ENCODE data around the gene AKT3.

AKT3 gene

GRCh38 chr1:243740255-243740999 lies 109.6 kb downstream of the AKT3 start:
- Histone ChIP-seq H3K4me3 (ENCODE audit: insufficient read depth, low read depth, low read length, poor library complexity, severe bottlenecking) (no peak overlapping the region), H3K27ac (ENCODE audit: insufficient read depth, low read length, poor library complexity, severe bottlenecking) (no peak overlapping the region), H3K9me3 (ENCODE audit: control insufficient read depth, low read length) (no peaks in the 10 kb centered on the region), H3K27me3 (replicated peaks; ENCODE audit: control insufficient read depth, insufficient read depth, low read length, poor library complexity, severe bottlenecking) (no peaks in the 10 kb centered on the region), H3K36me3 (ENCODE audit: control insufficient read depth, insufficient read depth, low read length) (no peaks in the 10 kb centered on the region), H3K4me1 (ENCODE audit: control insufficient read depth, insufficient read depth, low read length, poor library complexity, severe bottlenecking) (no peaks in the 10 kb centered on the region)
- no peak for DNase-seq

GRCh38 chr1:243739335-243740003 lies 110.6 kb downstream of the AKT3 start:
- H3K36me3 ChIP-seq (ENCODE audit: control insufficient read depth, insufficient read depth, low read length), result no peaks in the 10 kb centered on the region
- H3K9me3 ChIP-seq (ENCODE audit: control insufficient read depth, low read length), result no peaks in the 10 kb centered on the region
- H3K4me3 ChIP-seq (ENCODE audit: insufficient read depth, low read depth, low read length, poor library complexity, severe bottlenecking), result no peak overlapping the region
- no peak for DNase-seq
- H3K27ac ChIP-seq (ENCODE audit: insufficient read depth, low read length, poor library complexity, severe bottlenecking), result no peak overlapping the region
- H3K4me1 ChIP-seq (ENCODE audit: control insufficient read depth, insufficient read depth, low read length, poor library complexity, severe bottlenecking), result no peaks in the 10 kb centered on the region
- no peaks in the 10 kb centered on the region for H3K27me3 ChIP-seq (replicated peaks; ENCODE audit: control insufficient read depth, insufficient read depth, low read length, poor library complexity, severe bottlenecking)

- DNase-seq, result no peak
- Histone ChIP-seq H3K27me3 (replicated peaks; ENCODE audit: control insufficient read depth, insufficient read depth, low read length, poor library complexity, severe bottlenecking) (no peaks in the 10 kb centered on the region), H3K9me3 (ENCODE audit: control insufficient read depth, low read length) (no peaks in the 10 kb centered on the region), H3K36me3 (ENCODE audit: control insufficient read depth, insufficient read depth, low read length) (no peaks in the 10 kb centered on the region), H3K4me1 (ENCODE audit: control insufficient read depth, insufficient read depth, low read length, poor library complexity, severe bottlenecking) (no peaks in the 10 kb centered on the region), H3K27ac (ENCODE audit: insufficient read depth, low read length, poor library complexity, severe bottlenecking) (no peak overlapping the region), H3K4me3 (ENCODE audit: insufficient read depth, low read depth, low read length, poor library complexity, severe bottlenecking) (no peak overlapping the region)
These were observed 112.0 kb downstream of the AKT3 start for GRCh38 chr1:243738020-243738419.

- H3K27me3 ChIP-seq (replicated peaks; ENCODE audit: control insufficient read depth, insufficient read depth, low read length, poor library complexity, severe bottlenecking), result no peaks in the 10 kb centered on the region
- H3K27ac ChIP-seq (ENCODE audit: insufficient read depth, low read length, poor library complexity, severe bottlenecking), result no peak overlapping the region
- no peaks in the 10 kb centered on the region for H3K4me1 ChIP-seq (ENCODE audit: control insufficient read depth, insufficient read depth, low read length, poor library complexity, severe bottlenecking)
- H3K9me3 ChIP-seq (ENCODE audit: control insufficient read depth, low read length), result no peaks in the 10 kb centered on the region
- H3K4me3 ChIP-seq (ENCODE audit: insufficient read depth, low read depth, low read length, poor library complexity, severe bottlenecking), result no peak overlapping the region
- no peak for DNase-seq
- no peaks in the 10 kb centered on the region for H3K36me3 ChIP-seq (ENCODE audit: control insufficient read depth, insufficient read depth, low read length)
These were observed 114.6 kb downstream of the AKT3 start for GRCh38 chr1:243735457-243735856.

- no peaks in the 10 kb centered on the region for H3K36me3 ChIP-seq (ENCODE audit: control insufficient read depth, insufficient read depth, low read length)
- no peak for DNase-seq
- H3K9me3 ChIP-seq (ENCODE audit: control insufficient read depth, low read length), result no peaks in the 10 kb centered on the region
- no peak overlapping the region for H3K4me3 ChIP-seq (ENCODE audit: insufficient read depth, low read depth, low read length, poor library complexity, severe bottlenecking)
- H3K4me1 ChIP-seq (ENCODE audit: control insufficient read depth, insufficient read depth, low read length, poor library complexity, severe bottlenecking), result no peaks in the 10 kb centered on the region
- no peaks in the 10 kb centered on the region for H3K27me3 ChIP-seq (replicated peaks; ENCODE audit: control insufficient read depth, insufficient read depth, low read length, poor library complexity, severe bottlenecking)
- no peak overlapping the region for H3K27ac ChIP-seq (ENCODE audit: insufficient read depth, low read length, poor library complexity, severe bottlenecking)
These were observed 115.7 kb downstream of the AKT3 start for GRCh38 chr1:243734308-243734695.

- Histone ChIP-seq H3K4me1 (ENCODE audit: control insufficient read depth, insufficient read depth, low read length, poor library complexity, severe bottlenecking) (no peaks in the 10 kb centered on the region), H3K4me3 (ENCODE audit: insufficient read depth, low read depth, low read length, poor library complexity, severe bottlenecking) (no peak overlapping the region), H3K36me3 (ENCODE audit: control insufficient read depth, insufficient read depth, low read length) (no peaks in the 10 kb centered on the region), H3K27ac (ENCODE audit: insufficient read depth, low read length, poor library complexity, severe bottlenecking) (no peak overlapping the region), H3K27me3 (replicated peaks; ENCODE audit: control insufficient read depth, insufficient read depth, low read length, poor library complexity, severe bottlenecking) (no peaks in the 10 kb centered on the region), H3K9me3 (ENCODE audit: control insufficient read depth, low read length) (no peaks in the 10 kb centered on the region)
- DNase-seq, result no peak
These were observed 116.3 kb downstream of the AKT3 start for GRCh38 chr1:243733670-243734307.

GRCh38 chr1:243732637-243733036 lies 117.4 kb downstream of the AKT3 start:
- Histone ChIP-seq H3K27me3 (replicated peaks; ENCODE audit: control insufficient read depth, insufficient read depth, low read length, poor library complexity, severe bottlenecking) (no peaks in the 10 kb centered on the region), H3K4me1 (ENCODE audit: control insufficient read depth, insufficient read depth, low read length, poor library complexity, severe bottlenecking) (no peaks in the 10 kb centered on the region), H3K9me3 (ENCODE audit: control insufficient read depth, low read length) (no peaks in the 10 kb centered on the region), H3K4me3 (ENCODE audit: insufficient read depth, low read depth, low read length, poor library complexity, severe bottlenecking) (no peak overlapping the region), H3K36me3 (ENCODE audit: control insufficient read depth, insufficient read depth, low read length) (no peaks in the 10 kb centered on the region), H3K27ac (ENCODE audit: insufficient read depth, low read length, poor library complexity, severe bottlenecking) (no peak overlapping the region)
- DNase-seq, result no peak

GRCh38 chr1:243731974-243732625 lies 117.9 kb downstream of the AKT3 start:
- no peak overlapping the region for H3K4me3 ChIP-seq (ENCODE audit: insufficient read depth, low read depth, low read length, poor library complexity, severe bottlenecking)
- DNase-seq, result no peak
- H3K4me1 ChIP-seq (ENCODE audit: control insufficient read depth, insufficient read depth, low read length, poor library complexity, severe bottlenecking), result no peaks in the 10 kb centered on the region
- no peaks in the 10 kb centered on the region for H3K36me3 ChIP-seq (ENCODE audit: control insufficient read depth, insufficient read depth, low read length)
- H3K27me3 ChIP-seq (replicated peaks; ENCODE audit: control insufficient read depth, insufficient read depth, low read length, poor library complexity, severe bottlenecking), result no peaks in the 10 kb centered on the region
- H3K9me3 ChIP-seq (ENCODE audit: control insufficient read depth, low read length), result no peaks in the 10 kb centered on the region
- H3K27ac ChIP-seq (ENCODE audit: insufficient read depth, low read length, poor library complexity, severe bottlenecking), result no peak overlapping the region

- Histone ChIP-seq H3K4me1 (ENCODE audit: control insufficient read depth, insufficient read depth, low read length, poor library complexity, severe bottlenecking) (no peaks in the 10 kb centered on the region), H3K4me3 (ENCODE audit: insufficient read depth, low read depth, low read length, poor library complexity, severe bottlenecking) (no peak overlapping the region), H3K27me3 (replicated peaks; ENCODE audit: control insufficient read depth, insufficient read depth, low read length, poor library complexity, severe bottlenecking) (no peaks in the 10 kb centered on the region), H3K9me3 (ENCODE audit: control insufficient read depth, low read length) (no peaks in the 10 kb centered on the region), H3K36me3 (ENCODE audit: control insufficient read depth, insufficient read depth, low read length) (no peaks in the 10 kb centered on the region), H3K27ac (ENCODE audit: insufficient read depth, low read length, poor library complexity, severe bottlenecking) (no peak overlapping the region)
- DNase-seq, result no peak
These were observed 118.6 kb downstream of the AKT3 start for GRCh38 chr1:243731301-243731891.

Measured in effector memory CD4-positive, alpha-beta T cell (primary cell).